Endothelial cell of umbilical vein (primary cell): ENCODE measurements around the gene AKAP13. TPM values are rescaled to one million over a fixed set of nuclear protein-coding genes. Genes with fewer than 3 reads are reported as not detected.

ENCODE experiments used
- BruUV-seq: library from RNA; stranded (reverse); fragments of 400-500 nt; replicated peaks from 2 replicates; lab custom pipeline; 2021; lab: Mats Ljungman, UMichigan
- CTCF ChIA-PET: fragments of 300-600, 350-600 bp; sonication (Branson Sonifier 250); formaldehyde crosslinking; loops from one replicate; lab custom pipeline; 2021; ENCODE audit warnings: antibody characterized with exemption, inconsistent platforms; lab: Charles Lee
- POLR2A ChIA-PET: fragments of 300-600, 350-600 bp; sonication (Branson Sonifier 250); formaldehyde crosslinking; loops from one replicate; lab custom pipeline; 2021; ENCODE audit warnings: antibody characterized with exemption, inconsistent platforms; lab: Charles Lee
- DNase-seq: peaks from one replicate; pipeline ENCODE4 v3.0.0-alpha.2; 2011; ENCODE audit warnings: low read depth, low spot score
- FAIRE-seq: peaks from 2 replicates; lab custom pipeline; 2011; peaks lifted over from hg19 to GRCh38; lab: Jason Lieb, UNC
- H2AFZ ChIP-seq: 2 replicates; pipeline ENCODE4 v1.6.0; 2012; ENCODE audit warnings: low read depth, low read length, control low read depth, inconsistent platforms
- H3K27ac ChIP-seq: 2 replicates; pipeline ENCODE4 v1.5.1; 2011; ENCODE audit warnings: low read depth, mild to moderate bottlenecking, control low read depth, low read length, moderate library complexity; ENCODE audit not compliant: insufficient read depth
- H3K27me3 ChIP-seq, 2 experiments: 2 replicates each; pipeline versions ENCODE4 v1.6.0 to v1.6.1; 2011; ENCODE audit warnings: low read length in 2 of 2, mixed read lengths in 1 of 2; ENCODE audit not compliant: control insufficient read depth in 2 of 2, insufficient read depth in 2 of 2
- H3K36me3 ChIP-seq, 2 experiments: 2 replicates in 1 of 2; 3 replicates in 1 of 2; pipeline ENCODE4 v1.5.1; 2011; ENCODE audit warnings: low read length in 2 of 2, mild to moderate bottlenecking in 1 of 2, moderate library complexity in 1 of 2; ENCODE audit not compliant: control insufficient read depth in 2 of 2, insufficient read depth in 2 of 2; ENCODE audit errors: extremely low read depth in 1 of 2
- H3K4me1 ChIP-seq: 3 replicates; pipeline ENCODE4 v1.5.1; 2011; ENCODE audit warnings: mild to moderate bottlenecking, low read length; ENCODE audit not compliant: control insufficient read depth, insufficient read depth; ENCODE audit errors: extremely low read depth
- H3K4me2 ChIP-seq: 2 replicates; pipeline ENCODE4 v1.6.1; 2011; ENCODE audit warnings: low read length, control low read depth, mixed read lengths; ENCODE audit not compliant: insufficient read depth
- H3K4me3 ChIP-seq, 3 experiments: fragments of 200-600 bp in 1 of 3; sonication (generic), shearing (Covaris generic) in 1 of 3; replicated peaks in 1 of 3; 2 replicates each; pipeline ENCODE4 v1.5.1; 2011 to 2016; ENCODE audit warnings: control low read depth in 3 of 3, low read length in 3 of 3, mild to moderate bottlenecking in 2 of 3, inconsistent platforms in 1 of 3, low read depth in 1 of 3, moderate library complexity in 1 of 3; ENCODE audit not compliant: insufficient read depth in 1 of 3
- H3K79me2 ChIP-seq: 2 replicates; pipeline ENCODE4 v1.6.0; 2012; ENCODE audit warnings: low read length, inconsistent platforms; ENCODE audit not compliant: control insufficient read depth, insufficient read depth
- H3K9ac ChIP-seq: replicated peaks from 2 replicates; pipeline ENCODE3; 2011; ENCODE audit warnings: low read length, control low read depth; ENCODE audit not compliant: insufficient read depth; ENCODE audit errors: extremely low read depth
- H3K9me1 ChIP-seq: replicated peaks from 3 replicates; pipeline ENCODE4 v1.6.0; 2011; ENCODE audit warnings: mild to moderate bottlenecking, low read length; ENCODE audit not compliant: control insufficient read depth, insufficient read depth; ENCODE audit errors: extremely low read depth
- H3K9me3 ChIP-seq: replicated peaks from 2 replicates; pipeline ENCODE4 v1.5.1; 2012; ENCODE audit warnings: low read length, inconsistent platforms; ENCODE audit not compliant: control insufficient read depth, insufficient read depth
- H4K20me1 ChIP-seq: replicated peaks from 2 replicates; pipeline ENCODE3; 2011; ENCODE audit warnings: mild to moderate bottlenecking, low read length; ENCODE audit not compliant: control insufficient read depth, insufficient read depth; ENCODE audit errors: extremely low read depth
- EZH2 ChIP-seq: IDR thresholded peaks from 2 replicates; pipeline ENCODE4 v1.6.1; 2012; ENCODE audit warnings: borderline replicate concordance, low read depth, mild to moderate bottlenecking, moderate library complexity, low read length, inconsistent platforms; ENCODE audit not compliant: severe bottlenecking
- FOS ChIP-seq: IDR thresholded peaks from 2 replicates; pipeline ENCODE4 v1.6.1; 2011; ENCODE audit warnings: mild to moderate bottlenecking, low read length, moderate library complexity, borderline replicate concordance; ENCODE audit not compliant: insufficient read depth
- GATA2 ChIP-seq: IDR thresholded peaks from 2 replicates; pipeline ENCODE4 v1.7.0; 2011; ENCODE audit warnings: low read depth, mild to moderate bottlenecking, moderate library complexity, mixed read lengths, low read length; ENCODE audit not compliant: insufficient read length, insufficient read depth
- JUN ChIP-seq: IDR thresholded peaks from 2 replicates; pipeline ENCODE4 v1.6.1; 2011; ENCODE audit warnings: borderline replicate concordance, low read depth; ENCODE audit not compliant: insufficient read length, insufficient read depth
- MAX ChIP-seq: IDR thresholded peaks from 2 replicates; pipeline ENCODE4 v1.6.1; 2011; ENCODE audit not compliant: insufficient read depth, insufficient read length
- MYC ChIP-seq: IDR thresholded peaks from one replicate; pipeline ENCODE4 v1.6.1; 2011; ENCODE audit warnings: mild to moderate bottlenecking, low read depth, low read length
- POLR2A ChIP-seq: IDR thresholded peaks from 2 replicates; pipeline ENCODE4 v1.6.1; 2012; ENCODE audit warnings: low read depth, mild to moderate bottlenecking, control low read depth, low read length
- POLR2AphosphoS5 ChIP-seq: IDR thresholded peaks from 2 replicates; pipeline ENCODE4 v1.6.1; 2012; ENCODE audit warnings: low read depth, mild to moderate bottlenecking, control low read depth, low read length, moderate library complexity; ENCODE audit not compliant: insufficient read depth
- dilution Hi-C: fragments of 300-500 bp; cut with MboI; formaldehyde crosslinking; loops from one replicate; pipeline ENCODE4 v1.15.0; 2019; ENCODE audit warnings: low sequenced_read_pairs; ENCODE audit not compliant: extremely low pct_ligation_motif_present
- intact Hi-C: fragments of 100-400 bp; cut with micrococcal nuclease; formaldehyde crosslinking; loops from one replicate; pipeline ENCODE4 v1.10.0; 2022
- polyA plus RNA-seq, 4 experiments: library from polyadenylated mRNA; depleted of rRNA in 3 of 4; stranded (reverse) in 3 of 4; unstranded in 1 of 4; fragments of >200 nt; gene quantifications; 2 replicates each; pipeline versions ENCODE4 v1.2.1 to v1.2.3, GENCODE V29; 2011 to 2012; ENCODE audit warnings: missing spikeins in 1 of 4
- total RNA-seq: library from RNA; stranded (reverse); gene quantifications from 2 replicates; pipeline ENCODE4 v1.2.3, GENCODE V29; 2021
- TF ChIP-seq, protein P1 (sequence below), 2 donors: IDR thresholded peaks; 1 replicate in 1 of 2; 2 replicates in 1 of 2; pipeline ENCODE4 v1.5.1; 2011; ENCODE audit warnings: low read length in 2 of 2, mild to moderate bottlenecking in 2 of 2, moderate library complexity in 2 of 2, control low read depth in 1 of 2, inconsistent platforms in 1 of 2, low read depth in 1 of 2; ENCODE audit not compliant: insufficient read depth in 1 of 2; ENCODE audit errors: extremely low read depth in 1 of 2

The AKAP13 gene
- total and polyA plus RNA-seq, 2 donors (not counting 3 experiments of a cell fraction or from before 2014, with no cell fraction given) = 22.8 to 87.8 TPM

DNA sequence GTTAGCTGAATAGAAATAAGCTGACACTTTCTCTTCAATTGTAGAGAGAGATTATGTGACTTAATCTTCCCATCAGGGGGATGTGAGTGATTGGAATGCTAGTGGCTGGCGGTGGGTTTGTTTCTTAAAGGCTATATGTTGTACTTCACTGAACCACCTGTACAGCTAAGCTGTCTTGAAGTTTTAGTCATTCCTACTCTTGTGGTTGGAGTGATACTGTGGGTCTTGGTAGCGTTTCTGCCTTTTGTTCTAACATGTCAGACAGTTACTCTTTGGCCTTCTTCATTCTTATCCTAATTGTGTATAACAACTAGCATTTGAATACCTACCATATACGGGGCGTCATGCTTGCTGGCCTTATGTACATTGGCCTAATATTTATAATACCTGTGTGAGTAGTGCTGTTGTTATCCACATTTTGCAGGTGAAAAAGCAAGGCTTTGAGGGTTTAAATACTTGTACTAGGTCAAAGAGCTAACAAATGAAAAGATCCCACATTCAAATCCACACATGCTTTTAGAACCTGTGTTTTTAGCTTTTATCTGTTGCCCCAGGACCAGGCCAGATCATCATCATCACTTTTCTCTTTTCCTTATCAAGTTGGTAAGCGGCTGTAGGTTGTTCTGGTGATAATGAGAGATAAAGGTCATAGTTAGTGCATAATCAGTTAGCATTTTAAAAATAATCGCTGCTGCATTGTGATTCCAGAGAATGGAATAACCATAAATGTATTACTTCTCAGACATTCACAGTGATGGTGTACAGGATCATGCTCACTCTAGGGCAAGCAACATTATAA is 50.2 kb downstream of the AKAP13 start:
- FAIRE-seq (no peak), DNase-seq (no peak)
- dilution Hi-C loops (no loop called here), intact Hi-C loops (no loop called here)
- ChIA-PET CTCF (interaction anchor here (1.0 to 2.8 kb wide), 4 partner anchors 10 to 134 kb away, joined by 3 to 7 read pairs (median 4); no protein-coding TSS in a partner anchor), POLR2A (no interaction called here)
- Histone ChIP-seq H3K9ac (no peak overlapping the region), H3K27ac (no peak overlapping the region), H4K20me1 (peaks cover 3% of the 10 kb centered on the region), H3K27me3 (no peaks in the 10 kb centered on the region), H3K4me1 (no peaks in the 10 kb centered on the region), H3K9me1 (no peaks in the 10 kb centered on the region), H3K4me3 (no peak overlapping the region), H2AFZ (no peak overlapping the region), H3K79me2 (peaks cover 44% of the 10 kb centered on the region), H3K36me3 (no peaks in the 10 kb centered on the region), H3K9me3 (no peaks in the 10 kb centered on the region), H3K4me2 (no peak overlapping the region)
- TF ChIP-seq FOS (no peak), POLR2A (no peak), JUN (no peak), MYC (no peak), POLR2AphosphoS5 (no peak), EZH2 (no peak), MAX (no peak), GATA2 (no peak)
- TF ChIP-seq, protein P1, sequence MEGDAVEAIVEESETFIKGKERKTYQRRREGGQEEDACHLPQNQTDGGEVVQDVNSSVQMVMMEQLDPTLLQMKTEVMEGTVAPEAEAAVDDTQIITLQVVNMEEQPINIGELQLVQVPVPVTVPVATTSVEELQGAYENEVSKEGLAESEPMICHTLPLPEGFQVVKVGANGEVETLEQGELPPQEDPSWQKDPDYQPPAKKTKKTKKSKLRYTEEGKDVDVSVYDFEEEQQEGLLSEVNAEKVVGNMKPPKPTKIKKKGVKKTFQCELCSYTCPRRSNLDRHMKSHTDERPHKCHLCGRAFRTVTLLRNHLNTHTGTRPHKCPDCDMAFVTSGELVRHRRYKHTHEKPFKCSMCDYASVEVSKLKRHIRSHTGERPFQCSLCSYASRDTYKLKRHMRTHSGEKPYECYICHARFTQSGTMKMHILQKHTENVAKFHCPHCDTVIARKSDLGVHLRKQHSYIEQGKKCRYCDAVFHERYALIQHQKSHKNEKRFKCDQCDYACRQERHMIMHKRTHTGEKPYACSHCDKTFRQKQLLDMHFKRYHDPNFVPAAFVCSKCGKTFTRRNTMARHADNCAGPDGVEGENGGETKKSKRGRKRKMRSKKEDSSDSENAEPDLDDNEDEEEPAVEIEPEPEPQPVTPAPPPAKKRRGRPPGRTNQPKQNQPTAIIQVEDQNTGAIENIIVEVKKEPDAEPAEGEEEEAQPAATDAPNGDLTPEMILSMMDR (IDR thresholded peaks at IDR 0.05; ENCODE audit: extremely low read depth in 1 of 2, insufficient read depth in 1 of 2, low read depth in 1 of 2, low read length in 2 of 2) = no peak
- no TSS peak for BruUV-seq
